LNCaP clone FGC (cell line): ENCODE measurements around the gene TTF1.

Experiments used
- DNase-seq: peaks from one replicate; pipeline ENCODE4 v3.0.0-alpha.2; 2011; ENCODE audit warnings: low read depth
- H3K4me3 ChIP-seq: 2 replicates; pipeline ENCODE4 v1.5.1; 2011; ENCODE audit warnings: mild to moderate bottlenecking, low read depth, low read length, control low read depth
- TF ChIP-seq, protein P1 (sequence below): IDR thresholded peaks from 2 replicates; pipeline ENCODE4 v1.5.1; 2012; ENCODE audit warnings: mild to moderate bottlenecking; ENCODE audit not compliant: control insufficient read depth, insufficient read depth; ENCODE audit errors: extremely low read depth

TTF1 gene

DNA sequence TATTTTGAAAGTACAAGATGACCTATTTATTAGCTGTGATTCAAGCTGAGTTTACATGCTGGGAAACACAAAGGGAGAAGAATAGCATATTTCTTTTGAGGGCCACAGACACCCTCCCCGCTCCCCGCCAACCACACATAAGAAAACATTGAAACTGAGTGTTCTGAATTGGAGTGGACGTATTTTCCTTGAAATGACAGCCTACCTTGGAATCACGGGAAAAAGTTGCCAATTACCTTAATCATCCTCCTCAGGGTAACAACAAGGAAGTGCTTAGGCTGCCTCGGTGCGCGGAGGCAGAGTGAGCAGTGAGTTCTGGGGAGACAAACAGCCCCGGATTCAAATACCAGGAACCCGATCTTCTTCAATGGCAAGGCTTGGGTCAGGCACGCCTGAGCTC lies 34.8 kb upstream of the TTF1 start:
- no peak for DNase-seq
- no peak overlapping the region for H3K4me3 ChIP-seq
- TF ChIP-seq, protein P1, sequence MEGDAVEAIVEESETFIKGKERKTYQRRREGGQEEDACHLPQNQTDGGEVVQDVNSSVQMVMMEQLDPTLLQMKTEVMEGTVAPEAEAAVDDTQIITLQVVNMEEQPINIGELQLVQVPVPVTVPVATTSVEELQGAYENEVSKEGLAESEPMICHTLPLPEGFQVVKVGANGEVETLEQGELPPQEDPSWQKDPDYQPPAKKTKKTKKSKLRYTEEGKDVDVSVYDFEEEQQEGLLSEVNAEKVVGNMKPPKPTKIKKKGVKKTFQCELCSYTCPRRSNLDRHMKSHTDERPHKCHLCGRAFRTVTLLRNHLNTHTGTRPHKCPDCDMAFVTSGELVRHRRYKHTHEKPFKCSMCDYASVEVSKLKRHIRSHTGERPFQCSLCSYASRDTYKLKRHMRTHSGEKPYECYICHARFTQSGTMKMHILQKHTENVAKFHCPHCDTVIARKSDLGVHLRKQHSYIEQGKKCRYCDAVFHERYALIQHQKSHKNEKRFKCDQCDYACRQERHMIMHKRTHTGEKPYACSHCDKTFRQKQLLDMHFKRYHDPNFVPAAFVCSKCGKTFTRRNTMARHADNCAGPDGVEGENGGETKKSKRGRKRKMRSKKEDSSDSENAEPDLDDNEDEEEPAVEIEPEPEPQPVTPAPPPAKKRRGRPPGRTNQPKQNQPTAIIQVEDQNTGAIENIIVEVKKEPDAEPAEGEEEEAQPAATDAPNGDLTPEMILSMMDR: no peak

DNA sequence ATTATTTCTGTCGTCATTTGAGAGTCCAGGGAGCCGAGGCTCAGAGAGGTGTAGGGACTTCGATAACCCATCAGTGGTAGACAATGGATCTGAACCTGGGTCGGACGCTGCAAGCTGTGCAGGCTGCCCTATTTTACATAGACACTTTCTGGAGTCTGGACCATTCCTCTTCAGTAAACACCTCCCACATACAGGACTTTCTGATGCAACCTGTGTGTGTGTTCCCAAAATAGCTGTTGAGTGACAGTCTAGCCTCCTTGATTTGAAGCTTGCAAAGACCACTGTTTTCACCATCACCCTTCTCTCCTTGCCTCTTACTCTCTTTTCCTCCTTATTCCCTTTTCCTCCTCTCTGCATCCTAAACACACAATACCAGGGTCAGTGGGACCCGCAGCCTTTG lies 34.1 kb upstream of the TTF1 start:
- no peak for DNase-seq
- TF ChIP-seq, protein P1: no peak
- no peak overlapping the region for H3K4me3 ChIP-seq

DNA sequence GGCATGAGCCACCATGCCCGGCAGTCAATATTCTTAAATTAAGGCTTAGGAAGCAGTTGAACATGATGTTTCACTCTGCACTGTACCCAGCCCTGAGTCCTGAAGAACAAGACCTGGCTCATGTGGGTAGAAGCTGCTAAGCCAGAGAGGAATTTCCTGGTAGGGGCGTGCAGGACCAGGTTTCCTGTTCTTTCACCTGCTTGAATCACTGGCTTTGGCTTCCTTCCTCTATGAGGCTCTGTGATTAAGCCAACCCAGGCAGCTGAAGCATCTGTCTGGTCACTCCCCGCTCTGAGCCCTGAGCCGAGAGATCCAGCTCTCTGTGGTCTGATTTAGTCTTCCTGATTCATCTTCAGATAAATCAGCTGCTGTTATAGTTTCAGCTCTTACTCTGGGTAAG lies 32.5 kb upstream of the TTF1 start:
- no peak for DNase-seq
- no peak overlapping the region for H3K4me3 ChIP-seq
- TF ChIP-seq, protein P1: no peak

DNA sequence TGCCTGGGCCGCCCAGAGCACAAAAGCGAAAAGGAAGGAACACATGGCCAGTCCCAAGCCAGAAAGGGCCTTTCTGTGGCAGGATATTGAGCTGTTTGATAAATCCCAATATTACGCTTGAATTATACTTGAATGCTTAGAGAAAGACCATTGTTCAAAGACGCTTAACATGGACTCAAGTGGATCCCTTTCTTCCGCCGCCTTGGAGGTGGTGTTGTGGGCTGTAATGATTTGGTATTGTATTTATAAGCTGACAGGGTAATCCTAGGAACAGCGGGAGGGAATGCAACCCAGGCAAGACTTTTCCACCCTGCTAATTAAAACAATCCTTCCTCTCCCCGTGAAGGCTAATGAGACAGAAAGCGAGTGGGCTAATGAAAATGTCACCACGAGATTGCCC lies 28.2 kb upstream of the TTF1 start:
- DNase-seq: no peak
- TF ChIP-seq, protein P1: no peak

DNA sequence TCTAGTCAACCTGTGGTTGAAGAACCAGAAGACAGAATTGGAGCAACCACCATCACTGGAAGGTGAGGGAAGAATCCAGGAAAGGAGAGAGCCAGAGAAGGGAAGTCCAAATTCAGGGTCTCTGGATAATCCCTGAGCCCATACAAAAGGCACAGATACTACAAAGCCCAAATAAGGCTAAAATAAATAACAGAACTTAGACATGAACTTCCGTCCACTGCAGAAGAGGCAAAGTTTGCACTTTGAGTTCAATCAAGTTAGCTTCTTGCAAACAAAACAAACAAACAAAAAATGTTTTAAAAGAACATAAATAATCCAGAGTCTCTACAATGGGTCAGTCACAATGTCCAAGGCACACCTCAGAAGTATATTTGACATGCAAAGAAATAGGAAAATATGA lies 24.4 kb upstream of the TTF1 start:
- no peak for DNase-seq
- TF ChIP-seq, protein P1: no peak
- no peak overlapping the region for H3K4me3 ChIP-seq

More for the DNA sequence above, 28.2 kb upstream of the TTF1 start:
- H3K4me3 ChIP-seq: no peak overlapping the region

DNA sequence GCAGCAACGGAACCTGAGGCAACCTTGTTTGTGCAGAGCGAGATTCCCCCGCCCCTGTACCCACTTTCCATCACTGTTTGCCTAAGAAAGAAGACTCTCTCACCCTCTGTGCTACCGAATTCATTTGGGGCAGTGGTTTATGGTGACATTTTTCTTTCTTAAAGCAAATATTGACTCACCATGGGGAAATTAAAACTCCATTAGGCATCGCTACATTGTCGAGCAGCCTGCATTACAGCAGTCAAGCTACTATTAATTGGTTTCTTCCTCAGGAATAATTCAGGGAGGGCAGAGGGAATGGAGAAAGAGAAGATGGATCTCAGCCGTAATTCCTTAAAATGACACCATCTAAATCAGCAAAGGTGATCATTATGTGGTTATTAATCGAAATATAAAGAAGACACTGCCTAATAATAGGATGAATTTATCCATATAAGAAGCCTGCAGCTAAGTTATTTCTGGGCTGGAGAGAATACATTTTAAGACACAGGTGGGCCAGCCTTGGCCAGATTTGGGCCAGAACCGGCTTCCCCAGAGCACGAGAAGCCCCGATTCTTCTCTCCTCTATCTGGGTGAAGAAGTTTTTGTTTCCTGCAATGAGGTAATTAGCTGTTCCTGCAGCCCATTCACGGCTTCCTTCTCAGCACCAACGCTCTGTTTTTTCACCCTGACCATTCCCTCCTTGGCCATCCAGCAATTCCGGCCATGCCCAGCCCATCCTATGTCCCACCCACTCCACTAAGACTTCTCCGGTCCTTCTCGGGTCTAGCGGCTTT lies 20.2 kb upstream of the TTF1 start:
- TF ChIP-seq, protein P1: no peak
- DNase-seq: no peak
- no peak overlapping the region for H3K4me3 ChIP-seq

DNA sequence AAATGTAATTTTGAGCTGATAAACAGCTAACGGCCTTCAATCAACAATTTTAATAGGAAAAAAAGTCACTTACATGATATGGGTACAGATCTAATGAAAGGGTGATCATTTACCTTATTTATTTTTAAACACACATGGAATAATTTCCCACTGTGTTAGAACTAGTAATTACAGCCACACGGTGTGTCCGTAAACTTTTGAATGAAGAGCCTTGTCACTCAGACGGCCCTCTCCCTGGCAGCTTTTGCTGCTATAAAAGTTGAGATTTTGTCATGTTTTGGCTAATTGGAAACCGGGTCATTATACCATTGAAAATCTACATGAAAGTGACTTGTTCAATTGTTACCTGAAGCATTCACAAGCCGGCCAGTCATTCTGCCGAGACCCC lies 19.0 kb upstream of the TTF1 start:
- TF ChIP-seq, protein P1: no peak
- H3K4me3 ChIP-seq: no peak overlapping the region

More for the DNA sequence above, 19.0 kb upstream of the TTF1 start:
- no peak for DNase-seq
